ENCODE measurements around the gene AIRE. TPM values are rescaled to one million over a fixed set of nuclear protein-coding genes. Genes with fewer than 3 reads are reported as not detected.

Gene AIRE
- total and polyA plus RNA-seq, 4 donors: 0.05 TPM; not detected in 3

DNA sequence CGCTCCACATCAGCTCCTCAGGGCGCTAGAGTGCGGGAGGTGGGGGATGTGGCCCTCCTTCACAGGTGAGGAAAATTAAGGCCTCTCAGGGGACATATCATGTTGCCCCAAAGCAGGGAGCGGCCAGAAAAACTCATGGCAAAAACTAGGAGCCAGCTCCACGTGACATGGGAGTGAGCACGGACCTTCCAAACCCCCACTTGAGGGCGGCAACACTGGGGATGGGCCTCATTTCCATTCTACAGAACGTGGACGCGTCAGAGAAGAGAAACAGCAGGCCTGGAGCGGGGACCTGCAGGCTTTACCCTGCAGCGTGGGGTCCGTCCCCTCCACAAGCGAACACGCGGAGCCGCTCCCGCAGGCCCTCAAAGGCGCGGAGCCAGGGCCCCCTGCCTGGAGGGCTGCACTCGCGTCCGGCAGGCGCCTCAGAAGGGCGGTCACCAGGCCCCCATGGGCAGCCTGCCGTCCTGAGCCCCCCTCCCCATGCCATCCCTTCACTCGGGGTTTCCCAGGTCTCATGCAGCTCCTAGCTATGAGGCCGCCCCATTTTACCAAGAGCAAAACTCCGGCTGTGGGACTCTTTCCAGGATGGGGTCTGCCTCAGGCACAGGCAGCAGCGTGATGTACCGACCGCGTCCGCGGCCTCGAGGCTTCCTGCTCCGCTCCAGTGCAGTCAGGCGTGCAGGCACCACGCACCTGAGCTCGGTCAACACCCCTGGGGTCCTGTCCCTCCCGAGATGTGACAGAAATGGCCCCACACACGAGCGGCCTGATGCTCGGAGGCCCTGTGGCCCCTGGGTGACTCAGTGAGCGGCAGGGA is 48.0 kb downstream of the AIRE start:
- H3K36me3 ChIP-seq (ENCODE audit: control insufficient read depth in 4 of 4, insufficient read depth in 3 of 4, low read depth in 1 of 4, low read length in 3 of 4): peaks cover 0 to 21% (median 7%) of the 10 kb centered on the region in 4 donors
- H3K27me3 ChIP-seq (ENCODE audit: control insufficient read depth in 4 of 4, insufficient read depth in 4 of 4, low read length in 3 of 4): no peaks in the 10 kb centered on the region
- WGBS: 94% methylated on average over 45 of the region's 45 CpGs
- peaks cover 0 to 8% (median 7%) of the 10 kb centered on the region in 4 donors for H3K4me1 ChIP-seq (ENCODE audit: control insufficient read depth in 4 of 4, insufficient read depth in 4 of 4, low read length in 3 of 4)
- DNase-seq (ENCODE audit: low spot score): no peak
- TF ChIP-seq EGR1 (IDR thresholded peaks at IDR 0.05; ENCODE audit: low read depth in 2 of 2): no peak
- no peak for TF ChIP-seq TAF1 (conservative IDR thresholded peaks at IDR 0.05)
- TF ChIP-seq SP1 (IDR thresholded peaks at IDR 0.05): no peak
- TF ChIP-seq NR2F2 (IDR thresholded peaks at IDR 0.05): no peak
- no peak for TF ChIP-seq JUND (IDR thresholded peaks at IDR 0.05)
- TF ChIP-seq FOXA2 (IDR thresholded peaks at IDR 0.05): no peak
- no peak for TF ChIP-seq FOXA1 (IDR thresholded peaks at IDR 0.05)
- no peak for TF ChIP-seq YY1 (IDR thresholded peaks at IDR 0.05)
- TF ChIP-seq, protein P1, sequence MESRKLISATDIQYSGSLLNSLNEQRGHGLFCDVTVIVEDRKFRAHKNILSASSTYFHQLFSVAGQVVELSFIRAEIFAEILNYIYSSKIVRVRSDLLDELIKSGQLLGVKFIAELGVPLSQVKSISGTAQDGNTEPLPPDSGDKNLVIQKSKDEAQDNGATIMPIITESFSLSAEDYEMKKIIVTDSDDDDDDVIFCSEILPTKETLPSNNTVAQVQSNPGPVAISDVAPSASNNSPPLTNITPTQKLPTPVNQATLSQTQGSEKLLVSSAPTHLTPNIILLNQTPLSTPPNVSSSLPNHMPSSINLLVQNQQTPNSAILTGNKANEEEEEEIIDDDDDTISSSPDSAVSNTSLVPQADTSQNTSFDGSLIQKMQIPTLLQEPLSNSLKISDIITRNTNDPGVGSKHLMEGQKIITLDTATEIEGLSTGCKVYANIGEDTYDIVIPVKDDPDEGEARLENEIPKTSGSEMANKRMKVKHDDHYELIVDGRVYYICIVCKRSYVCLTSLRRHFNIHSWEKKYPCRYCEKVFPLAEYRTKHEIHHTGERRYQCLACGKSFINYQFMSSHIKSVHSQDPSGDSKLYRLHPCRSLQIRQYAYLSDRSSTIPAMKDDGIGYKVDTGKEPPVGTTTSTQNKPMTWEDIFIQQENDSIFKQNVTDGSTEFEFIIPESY (IDR thresholded peaks at IDR 0.05): no peak
- TF ChIP-seq, protein P2, sequence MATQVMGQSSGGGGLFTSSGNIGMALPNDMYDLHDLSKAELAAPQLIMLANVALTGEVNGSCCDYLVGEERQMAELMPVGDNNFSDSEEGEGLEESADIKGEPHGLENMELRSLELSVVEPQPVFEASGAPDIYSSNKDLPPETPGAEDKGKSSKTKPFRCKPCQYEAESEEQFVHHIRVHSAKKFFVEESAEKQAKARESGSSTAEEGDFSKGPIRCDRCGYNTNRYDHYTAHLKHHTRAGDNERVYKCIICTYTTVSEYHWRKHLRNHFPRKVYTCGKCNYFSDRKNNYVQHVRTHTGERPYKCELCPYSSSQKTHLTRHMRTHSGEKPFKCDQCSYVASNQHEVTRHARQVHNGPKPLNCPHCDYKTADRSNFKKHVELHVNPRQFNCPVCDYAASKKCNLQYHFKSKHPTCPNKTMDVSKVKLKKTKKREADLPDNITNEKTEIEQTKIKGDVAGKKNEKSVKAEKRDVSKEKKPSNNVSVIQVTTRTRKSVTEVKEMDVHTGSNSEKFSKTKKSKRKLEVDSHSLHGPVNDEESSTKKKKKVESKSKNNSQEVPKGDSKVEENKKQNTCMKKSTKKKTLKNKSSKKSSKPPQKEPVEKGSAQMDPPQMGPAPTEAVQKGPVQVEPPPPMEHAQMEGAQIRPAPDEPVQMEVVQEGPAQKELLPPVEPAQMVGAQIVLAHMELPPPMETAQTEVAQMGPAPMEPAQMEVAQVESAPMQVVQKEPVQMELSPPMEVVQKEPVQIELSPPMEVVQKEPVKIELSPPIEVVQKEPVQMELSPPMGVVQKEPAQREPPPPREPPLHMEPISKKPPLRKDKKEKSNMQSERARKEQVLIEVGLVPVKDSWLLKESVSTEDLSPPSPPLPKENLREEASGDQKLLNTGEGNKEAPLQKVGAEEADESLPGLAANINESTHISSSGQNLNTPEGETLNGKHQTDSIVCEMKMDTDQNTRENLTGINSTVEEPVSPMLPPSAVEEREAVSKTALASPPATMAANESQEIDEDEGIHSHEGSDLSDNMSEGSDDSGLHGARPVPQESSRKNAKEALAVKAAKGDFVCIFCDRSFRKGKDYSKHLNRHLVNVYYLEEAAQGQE (IDR thresholded peaks at IDR 0.05): no peak
- no peak for TF ChIP-seq HNF4G (IDR thresholded peaks at IDR 0.05)
- TF ChIP-seq, protein P3, sequence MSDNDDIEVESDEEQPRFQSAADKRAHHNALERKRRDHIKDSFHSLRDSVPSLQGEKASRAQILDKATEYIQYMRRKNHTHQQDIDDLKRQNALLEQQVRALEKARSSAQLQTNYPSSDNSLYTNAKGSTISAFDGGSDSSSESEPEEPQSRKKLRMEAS (IDR thresholded peaks at IDR 0.05): no peak
- TF ChIP-seq RAD21 (IDR thresholded peaks at IDR 0.05): no peak
- H3K9me3 ChIP-seq (ENCODE audit: control insufficient read depth in 4 of 4, low read length in 3 of 4): no peaks in the 10 kb centered on the region
- H3K27ac ChIP-seq (ENCODE audit: low read depth in 1 of 2, low read length in 2 of 2): no peak overlapping the region
- H3K4me3 ChIP-seq (ENCODE audit: low read depth in 1 of 3, low read length in 3 of 3): no peak overlapping the region
- H3K9ac ChIP-seq (ENCODE audit: low read depth in 1 of 2, low read length in 2 of 2): no peak overlapping the region

DNA sequence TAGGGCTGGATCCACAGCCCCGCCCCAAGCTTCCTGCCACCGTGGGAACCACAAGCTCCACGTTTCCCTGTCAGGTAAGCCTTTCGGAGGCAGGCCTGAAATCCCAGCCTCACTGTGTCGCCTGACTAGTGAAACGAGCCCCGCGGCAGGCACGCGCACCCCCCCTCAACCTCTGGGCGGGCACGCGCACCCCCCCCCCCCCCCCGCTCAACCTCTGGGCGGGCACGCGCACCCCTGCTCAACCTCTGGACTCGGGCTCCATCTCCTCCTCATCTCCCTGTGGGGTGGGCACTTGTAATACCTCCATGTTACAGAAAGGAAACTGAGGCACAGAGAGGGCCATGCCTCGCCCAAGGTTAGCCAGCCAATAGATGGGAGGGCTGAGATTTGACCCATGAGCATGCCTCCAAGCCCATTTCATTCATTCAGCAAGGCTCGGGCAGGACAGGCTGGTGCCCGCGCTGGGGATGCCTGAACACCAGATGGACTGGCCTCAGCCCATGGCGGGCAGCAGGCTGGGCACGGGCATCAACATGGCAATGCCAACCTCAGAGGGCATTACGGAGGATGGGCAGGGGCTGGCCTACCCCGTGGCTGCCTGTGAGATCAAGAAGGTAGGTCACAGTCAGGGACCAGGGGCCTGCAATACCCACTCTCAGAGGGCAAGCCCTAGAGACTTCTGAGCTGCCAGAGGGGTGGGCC is 48.8 kb downstream of the AIRE start:
- H3K4me3 ChIP-seq (ENCODE audit: low read depth in 1 of 3, low read length in 3 of 3): no peak overlapping the region
- 93% methylated on average over 26 of the region's 26 CpGs for WGBS
- no peak overlapping the region for H3K9ac ChIP-seq (ENCODE audit: low read depth in 1 of 2, low read length in 2 of 2)
- H3K9me3 ChIP-seq (ENCODE audit: control insufficient read depth in 4 of 4, low read length in 3 of 4): no peaks in the 10 kb centered on the region
- H3K27me3 ChIP-seq (ENCODE audit: control insufficient read depth in 4 of 4, insufficient read depth in 4 of 4, low read length in 3 of 4): no peaks in the 10 kb centered on the region
- peaks cover 0 to 21% (median 7%) of the 10 kb centered on the region in 4 donors for H3K36me3 ChIP-seq (ENCODE audit: control insufficient read depth in 4 of 4, insufficient read depth in 3 of 4, low read depth in 1 of 4, low read length in 3 of 4)
- no peak for DNase-seq (ENCODE audit: low spot score)
- peaks cover 0 to 9% (median 8%) of the 10 kb centered on the region in 4 donors for H3K4me1 ChIP-seq (ENCODE audit: control insufficient read depth in 4 of 4, insufficient read depth in 4 of 4, low read length in 3 of 4)
- no peak overlapping the region for H3K27ac ChIP-seq (ENCODE audit: low read depth in 1 of 2, low read length in 2 of 2)
- TF ChIP-seq GABPA (IDR thresholded peaks at IDR 0.05 in 1 of 2, conservative IDR thresholded peaks at IDR 0.05 in 1 of 2): no peak
- TF ChIP-seq, protein P1 (IDR thresholded peaks at IDR 0.05): no peak
- TF ChIP-seq YY1 (IDR thresholded peaks at IDR 0.05): no peak
- TF ChIP-seq, protein P2 (IDR thresholded peaks at IDR 0.05): no peak
- no peak for TF ChIP-seq RXRA (IDR thresholded peaks at IDR 0.05)
- TF ChIP-seq, protein P4, sequence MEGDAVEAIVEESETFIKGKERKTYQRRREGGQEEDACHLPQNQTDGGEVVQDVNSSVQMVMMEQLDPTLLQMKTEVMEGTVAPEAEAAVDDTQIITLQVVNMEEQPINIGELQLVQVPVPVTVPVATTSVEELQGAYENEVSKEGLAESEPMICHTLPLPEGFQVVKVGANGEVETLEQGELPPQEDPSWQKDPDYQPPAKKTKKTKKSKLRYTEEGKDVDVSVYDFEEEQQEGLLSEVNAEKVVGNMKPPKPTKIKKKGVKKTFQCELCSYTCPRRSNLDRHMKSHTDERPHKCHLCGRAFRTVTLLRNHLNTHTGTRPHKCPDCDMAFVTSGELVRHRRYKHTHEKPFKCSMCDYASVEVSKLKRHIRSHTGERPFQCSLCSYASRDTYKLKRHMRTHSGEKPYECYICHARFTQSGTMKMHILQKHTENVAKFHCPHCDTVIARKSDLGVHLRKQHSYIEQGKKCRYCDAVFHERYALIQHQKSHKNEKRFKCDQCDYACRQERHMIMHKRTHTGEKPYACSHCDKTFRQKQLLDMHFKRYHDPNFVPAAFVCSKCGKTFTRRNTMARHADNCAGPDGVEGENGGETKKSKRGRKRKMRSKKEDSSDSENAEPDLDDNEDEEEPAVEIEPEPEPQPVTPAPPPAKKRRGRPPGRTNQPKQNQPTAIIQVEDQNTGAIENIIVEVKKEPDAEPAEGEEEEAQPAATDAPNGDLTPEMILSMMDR (IDR thresholded peaks at IDR 0.05; ENCODE audit: low read depth, low read length, missing input control): no peak
- TF ChIP-seq, protein P3 (IDR thresholded peaks at IDR 0.05): no peak
- no peak for TF ChIP-seq RAD21 (IDR thresholded peaks at IDR 0.05)
